Raji (cell line): ENCODE results near the gene BMS1.

Experiments used
- POLR2A ChIP-seq: IDR thresholded peaks from 2 replicates; pipeline ENCODE4 v1.6.1; 2011; ENCODE audit warnings: low read depth, low read length, control low read depth; ENCODE audit not compliant: insufficient read depth

The BMS1 gene

DNA sequence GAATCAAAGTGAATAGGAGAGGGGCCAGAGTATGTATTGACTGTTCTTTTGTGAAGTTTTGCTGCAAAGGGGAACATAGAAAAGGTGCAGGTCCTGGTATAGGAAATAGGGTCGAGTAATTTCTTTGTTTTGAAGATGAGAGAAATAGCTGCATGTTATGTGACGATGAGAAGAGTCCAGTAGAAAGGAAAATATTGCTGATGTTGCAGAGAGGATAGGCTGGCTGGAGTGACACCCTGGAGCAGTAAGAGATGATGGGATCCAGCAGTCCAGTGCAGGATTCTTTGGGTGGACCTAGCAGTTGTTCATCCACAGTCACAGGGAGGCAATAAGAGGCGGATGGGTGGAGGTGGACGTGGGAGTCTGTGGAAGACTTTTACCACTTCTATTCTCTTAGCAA lies 2.1 kb upstream of the BMS1 start:
- no peak for TF ChIP-seq POLR2A

- TF ChIP-seq POLR2A, result no peak
These were observed 626 bp upstream of the BMS1 start for GRCh38 chr10:42781893-42782445.

DNA sequence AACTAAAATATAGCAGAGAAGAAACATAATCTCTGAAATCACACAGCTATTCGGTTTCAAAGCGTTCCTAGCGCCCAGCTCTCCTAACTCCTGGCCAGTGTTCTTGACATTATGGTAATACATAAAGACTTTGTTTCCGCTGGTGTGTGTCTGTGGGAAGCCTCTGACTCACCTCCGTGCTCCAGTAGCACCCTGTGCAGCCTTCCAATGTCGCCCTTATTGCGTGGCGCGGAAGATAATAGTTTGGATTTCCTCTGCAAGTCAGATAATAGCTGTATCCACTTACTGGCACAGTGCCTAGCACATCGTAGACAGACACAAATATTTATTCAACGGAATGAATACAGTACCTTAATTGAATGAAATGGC lies 570 bp downstream of the BMS1 start:
- TF ChIP-seq POLR2A, result no peak

DNA sequence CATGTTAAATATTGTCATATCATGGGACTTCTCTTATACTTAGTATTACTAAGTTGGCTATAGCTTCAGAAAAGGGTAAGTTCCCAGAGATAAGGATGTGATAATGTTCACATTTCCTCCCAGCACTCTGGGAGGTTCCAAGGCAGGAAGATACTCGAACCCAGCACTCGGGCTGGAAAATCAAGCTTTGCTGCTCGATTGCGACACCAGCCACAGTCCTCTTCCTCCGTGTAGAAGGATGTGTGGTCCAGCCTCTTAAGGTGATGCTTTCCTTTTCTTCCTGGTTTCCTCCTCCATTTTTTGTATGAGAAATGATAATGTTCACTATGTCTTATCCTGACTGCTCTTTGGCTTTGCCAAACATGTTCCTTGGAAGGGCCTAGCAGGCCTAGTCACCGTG lies 3.2 kb downstream of the BMS1 start:
- no peak for TF ChIP-seq POLR2A

DNA sequence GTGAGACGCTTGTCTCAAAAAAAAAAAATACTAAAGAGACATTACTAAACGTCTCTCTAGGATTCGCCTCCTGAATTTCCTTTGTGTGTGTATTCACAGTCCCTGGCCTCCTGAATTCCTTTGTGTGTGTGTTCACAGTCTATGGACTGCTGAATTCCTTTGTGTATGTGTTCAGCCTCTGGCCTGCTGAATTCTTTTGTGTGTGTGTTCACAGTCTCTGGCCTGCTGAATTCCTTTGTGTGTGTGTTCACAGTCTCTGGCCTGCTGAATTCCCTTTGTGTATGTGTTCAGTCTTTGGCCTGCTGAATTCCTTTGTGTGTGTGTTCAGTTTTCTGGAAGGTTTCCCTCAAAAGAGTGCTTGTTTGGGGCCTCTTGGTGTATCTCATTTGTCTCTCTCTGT lies 8.2 kb downstream of the BMS1 start:
- no peak for TF ChIP-seq POLR2A

GRCh38 chr10:42795701-42796100 lies 13.1 kb downstream of the BMS1 start:
- TF ChIP-seq POLR2A, result no peak

- no peak for TF ChIP-seq POLR2A
These were observed 18.5 kb downstream of the BMS1 start for GRCh38 chr10:42801135-42801534.

GRCh38 chr10:42802876-42803275 lies 20.3 kb downstream of the BMS1 start:
- TF ChIP-seq POLR2A, result no peak

DNA sequence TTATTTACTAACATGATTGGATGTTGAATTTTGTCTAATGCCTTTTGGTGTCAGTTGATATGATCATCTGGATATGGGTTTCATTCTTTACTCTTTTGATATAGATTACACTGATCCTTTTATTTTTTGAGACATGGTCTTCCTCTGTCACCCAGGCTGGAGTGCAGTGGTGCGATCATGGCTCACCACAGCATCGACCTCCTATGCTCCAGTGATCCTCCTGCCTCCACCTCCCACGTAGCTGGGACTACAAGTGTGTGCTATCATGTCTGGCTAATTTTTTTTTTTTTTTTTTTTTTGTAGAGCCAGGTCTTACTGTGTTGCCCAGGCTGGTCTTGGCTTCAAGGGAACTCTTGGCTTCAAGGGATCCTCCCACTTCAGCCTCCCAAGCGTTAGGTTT lies 27.1 kb downstream of the BMS1 start:
- no peak for TF ChIP-seq POLR2A

- TF ChIP-seq POLR2A, result no peak
These were observed 29.4 kb downstream of the BMS1 start for GRCh38 chr10:42812028-42812427.

DNA sequence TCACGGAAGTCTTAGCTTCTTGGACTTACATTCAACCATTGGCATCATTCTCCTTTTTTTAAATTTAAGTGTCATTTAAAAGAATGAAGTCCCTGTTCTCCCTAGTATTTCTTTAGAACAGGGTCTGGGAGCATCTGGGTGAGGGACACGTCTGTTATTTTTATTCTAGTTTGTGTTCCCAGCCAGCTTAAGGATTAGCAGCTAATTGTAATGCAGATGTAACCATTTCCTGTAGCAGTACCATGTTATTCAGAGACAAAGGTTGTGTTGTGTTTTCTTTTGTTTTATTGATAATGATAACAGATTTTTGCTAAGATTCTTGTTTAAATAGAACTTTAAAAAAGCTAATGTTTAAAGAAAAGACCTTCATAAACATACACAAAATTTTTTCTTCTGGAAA lies 34.3 kb downstream of the BMS1 start:
- TF ChIP-seq POLR2A, result no peak

DNA sequence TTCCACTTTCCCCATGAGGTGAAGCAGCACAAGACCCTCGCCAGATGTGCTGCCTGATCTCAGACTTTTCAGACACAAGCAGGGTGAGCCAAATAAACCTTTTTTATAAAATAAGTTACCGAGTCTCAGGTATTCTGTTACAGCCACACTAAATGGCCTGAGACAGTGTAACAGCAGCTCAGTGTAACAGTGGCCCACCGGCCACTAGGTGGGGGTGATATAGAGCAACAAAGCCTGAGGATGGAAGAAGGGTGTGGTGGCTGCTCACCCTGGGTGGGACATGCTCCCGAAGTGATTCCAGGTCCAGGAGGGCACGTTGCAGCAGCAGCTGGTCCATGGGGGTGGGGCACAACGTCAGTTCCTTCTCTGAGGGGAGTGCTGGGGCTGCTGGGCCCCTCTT lies 44.6 kb downstream of the BMS1 start:
- TF ChIP-seq POLR2A, result no peak

- TF ChIP-seq POLR2A, result no peak
These were observed 47.6 kb downstream of the BMS1 start for GRCh38 chr10:42830237-42830636.

DNA sequence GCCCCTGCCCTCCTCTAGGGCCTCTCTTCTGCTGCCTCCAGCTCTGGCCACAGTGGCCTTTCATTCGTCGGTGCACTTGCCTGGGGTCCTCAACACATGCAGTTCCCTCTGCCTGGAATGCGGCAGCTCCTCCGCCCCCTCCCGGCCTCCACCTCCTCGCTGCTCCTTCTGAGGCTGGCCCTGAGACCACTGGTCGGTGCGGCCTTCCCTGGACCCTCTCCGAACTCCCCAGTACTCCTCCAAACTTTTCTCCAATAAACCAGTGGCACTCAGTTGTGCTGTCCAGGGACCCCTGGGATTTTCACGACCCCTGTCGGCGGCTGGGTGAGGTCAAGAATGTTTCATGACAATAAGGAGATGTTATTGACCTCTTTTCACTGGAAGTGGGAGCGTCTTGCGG lies 53.5 kb downstream of the BMS1 start:
- no peak for TF ChIP-seq POLR2A

DNA sequence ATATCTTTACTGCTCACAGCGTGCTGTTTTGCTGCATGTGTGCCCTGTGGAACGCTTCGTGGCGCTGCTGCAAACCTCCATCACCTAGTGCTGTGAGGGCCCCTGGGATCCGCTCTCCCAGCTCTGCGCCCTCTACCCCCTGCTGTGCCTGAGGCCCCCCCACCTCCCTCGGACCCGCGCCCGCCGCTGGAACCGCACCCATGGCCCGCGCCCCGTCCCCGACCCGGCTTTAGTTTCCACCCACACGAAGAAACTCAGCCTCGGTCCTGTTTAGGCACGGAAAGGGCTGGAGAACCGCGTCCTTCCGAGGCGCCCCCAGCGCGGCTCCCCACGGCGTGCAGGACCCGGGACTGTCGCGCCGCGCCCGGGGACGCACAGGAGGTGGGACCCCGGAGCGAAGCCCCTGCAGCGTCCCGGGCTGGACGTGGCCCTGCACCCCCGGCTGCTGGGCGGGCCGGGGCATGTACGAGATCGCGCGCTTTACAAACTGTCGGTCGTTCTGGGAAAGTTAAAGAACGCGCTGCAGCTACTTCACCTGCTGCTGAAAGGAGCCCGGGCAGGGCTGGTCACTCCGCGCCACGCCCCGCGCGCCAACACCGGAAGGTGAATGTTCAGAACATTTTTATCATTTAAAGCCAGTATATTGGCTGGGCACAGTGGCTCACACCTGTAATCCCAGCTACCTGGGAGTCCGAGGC lies 54.3 kb downstream of the BMS1 start:
- no peak for TF ChIP-seq POLR2A

- TF ChIP-seq POLR2A, result no peak
These were observed 68.3 kb downstream of the BMS1 start for GRCh38 chr10:42850931-42851330.

- no peak for TF ChIP-seq POLR2A
These were observed 76.7 kb downstream of the BMS1 start for GRCh38 chr10:42859256-42859655.
